ENCODE measurements around the gene DSCAM.

GRCh38 chr21:40635391-40635790 lies 211.6 kb downstream of the DSCAM start:
- TF ChIP-seq, protein P1, sequence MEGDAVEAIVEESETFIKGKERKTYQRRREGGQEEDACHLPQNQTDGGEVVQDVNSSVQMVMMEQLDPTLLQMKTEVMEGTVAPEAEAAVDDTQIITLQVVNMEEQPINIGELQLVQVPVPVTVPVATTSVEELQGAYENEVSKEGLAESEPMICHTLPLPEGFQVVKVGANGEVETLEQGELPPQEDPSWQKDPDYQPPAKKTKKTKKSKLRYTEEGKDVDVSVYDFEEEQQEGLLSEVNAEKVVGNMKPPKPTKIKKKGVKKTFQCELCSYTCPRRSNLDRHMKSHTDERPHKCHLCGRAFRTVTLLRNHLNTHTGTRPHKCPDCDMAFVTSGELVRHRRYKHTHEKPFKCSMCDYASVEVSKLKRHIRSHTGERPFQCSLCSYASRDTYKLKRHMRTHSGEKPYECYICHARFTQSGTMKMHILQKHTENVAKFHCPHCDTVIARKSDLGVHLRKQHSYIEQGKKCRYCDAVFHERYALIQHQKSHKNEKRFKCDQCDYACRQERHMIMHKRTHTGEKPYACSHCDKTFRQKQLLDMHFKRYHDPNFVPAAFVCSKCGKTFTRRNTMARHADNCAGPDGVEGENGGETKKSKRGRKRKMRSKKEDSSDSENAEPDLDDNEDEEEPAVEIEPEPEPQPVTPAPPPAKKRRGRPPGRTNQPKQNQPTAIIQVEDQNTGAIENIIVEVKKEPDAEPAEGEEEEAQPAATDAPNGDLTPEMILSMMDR (IDR thresholded peaks at IDR 0.05 in 4 of 5, conservative IDR thresholded peaks at IDR 0.05 in 1 of 5): no peak
- TF ChIP-seq POLR2A (IDR thresholded peaks at IDR 0.05): no peak
